IPS-NIHi7 (cell line): Measurements from ENCODE around the gene NANOS3.

ENCODE experiments used
- DNase-seq: peaks from one replicate; pipeline ENCODE4 v3.0.0; 2012; ENCODE audit warnings: mixed read lengths; ENCODE audit errors: extremely low spot score

The NANOS3 gene

GRCh38 chr19:13864667-13865570 lies 12.0 kb upstream of the NANOS3 start:
- no peak for DNase-seq

- no peak for DNase-seq
Observed at GRCh38 chr19:13865571-13866462, 11.1 kb upstream of the NANOS3 start.

DNA sequence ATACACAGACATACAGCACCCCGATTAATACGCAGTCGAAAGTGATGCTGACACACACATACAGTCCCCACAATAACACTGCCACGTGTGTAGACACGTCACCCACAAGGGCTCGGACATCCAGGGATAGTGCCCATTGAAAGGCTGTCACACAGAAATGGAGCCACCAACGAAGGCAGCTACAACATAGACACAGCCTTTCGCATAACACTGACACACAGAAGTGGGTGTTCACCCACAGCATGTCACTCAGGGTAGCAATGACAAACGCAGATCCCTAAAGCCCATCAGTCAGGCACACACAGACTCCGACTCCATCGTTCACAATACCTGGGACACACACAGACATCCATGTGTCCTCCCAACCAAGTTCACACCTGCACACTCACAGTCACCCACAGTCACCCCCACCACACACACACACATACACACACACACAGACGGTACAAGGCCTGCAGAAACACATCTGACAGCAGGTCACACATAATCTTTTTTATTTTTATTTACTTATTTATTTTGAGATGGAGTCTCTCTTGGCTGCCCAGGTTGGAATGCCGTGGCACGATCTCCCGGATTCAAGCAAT lies 10.4 kb upstream of the NANOS3 start:
- no peak for DNase-seq

DNA sequence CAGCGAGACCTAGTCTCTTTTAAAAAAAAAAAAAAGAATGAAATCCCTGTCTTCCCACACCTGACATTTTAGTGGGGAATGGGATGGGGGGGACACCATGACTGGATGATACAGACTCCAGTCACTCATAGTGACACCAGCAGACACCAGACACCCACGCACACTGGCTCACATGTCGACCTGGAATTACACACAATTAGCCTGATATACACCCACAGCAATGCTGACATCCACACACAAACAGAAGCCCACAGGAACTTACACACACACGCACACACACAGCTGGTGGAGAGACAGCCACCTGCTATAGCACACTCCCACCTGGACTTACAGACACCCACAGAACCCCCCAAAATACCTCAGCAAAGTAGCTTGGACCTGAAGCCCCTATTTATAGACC lies 8.3 kb upstream of the NANOS3 start:
- no peak for DNase-seq

DNA sequence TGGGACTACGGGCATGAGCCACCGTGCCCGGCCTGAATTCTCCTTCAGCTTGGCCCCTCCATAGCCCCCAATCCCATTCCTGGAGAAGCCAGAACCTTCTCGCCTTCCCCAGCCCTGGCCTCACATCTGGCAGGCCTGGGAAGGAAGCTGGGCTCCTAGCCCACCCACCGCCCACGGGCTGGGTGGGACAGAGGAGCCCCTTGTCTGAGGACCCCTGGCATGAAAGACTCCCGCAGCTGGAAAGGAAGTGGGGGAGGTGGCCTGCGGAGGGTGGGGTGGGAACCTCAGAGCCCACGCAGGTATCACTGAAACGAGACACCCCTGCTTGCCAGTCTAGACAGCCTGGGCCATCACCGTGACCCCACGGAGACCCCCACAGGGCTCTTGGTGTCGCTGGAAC lies 7.7 kb upstream of the NANOS3 start:
- no peak for DNase-seq

DNA sequence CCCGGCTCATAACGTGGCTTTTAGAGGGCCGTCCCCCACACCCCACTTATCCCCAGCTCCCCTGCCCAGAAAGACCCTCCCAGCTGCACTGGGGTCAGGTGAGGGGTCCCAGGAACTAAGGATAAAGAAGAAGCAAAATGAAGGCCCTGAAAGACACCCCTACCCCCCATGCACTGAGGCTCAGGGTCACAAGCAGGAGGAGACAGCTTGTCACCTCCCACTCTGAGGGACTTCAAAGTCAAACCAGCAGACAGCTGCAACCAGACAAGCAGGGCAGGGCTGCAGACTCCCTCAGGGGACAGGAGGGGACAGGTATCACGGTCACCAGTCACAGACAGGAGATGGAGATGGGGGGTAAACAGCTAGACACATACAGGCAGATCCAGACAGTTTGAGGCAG lies 6.1 kb upstream of the NANOS3 start:
- DNase-seq = no peak

GRCh38 chr19:13872339-13872694 lies 4.6 kb upstream of the NANOS3 start:
- no peak for DNase-seq

DNA sequence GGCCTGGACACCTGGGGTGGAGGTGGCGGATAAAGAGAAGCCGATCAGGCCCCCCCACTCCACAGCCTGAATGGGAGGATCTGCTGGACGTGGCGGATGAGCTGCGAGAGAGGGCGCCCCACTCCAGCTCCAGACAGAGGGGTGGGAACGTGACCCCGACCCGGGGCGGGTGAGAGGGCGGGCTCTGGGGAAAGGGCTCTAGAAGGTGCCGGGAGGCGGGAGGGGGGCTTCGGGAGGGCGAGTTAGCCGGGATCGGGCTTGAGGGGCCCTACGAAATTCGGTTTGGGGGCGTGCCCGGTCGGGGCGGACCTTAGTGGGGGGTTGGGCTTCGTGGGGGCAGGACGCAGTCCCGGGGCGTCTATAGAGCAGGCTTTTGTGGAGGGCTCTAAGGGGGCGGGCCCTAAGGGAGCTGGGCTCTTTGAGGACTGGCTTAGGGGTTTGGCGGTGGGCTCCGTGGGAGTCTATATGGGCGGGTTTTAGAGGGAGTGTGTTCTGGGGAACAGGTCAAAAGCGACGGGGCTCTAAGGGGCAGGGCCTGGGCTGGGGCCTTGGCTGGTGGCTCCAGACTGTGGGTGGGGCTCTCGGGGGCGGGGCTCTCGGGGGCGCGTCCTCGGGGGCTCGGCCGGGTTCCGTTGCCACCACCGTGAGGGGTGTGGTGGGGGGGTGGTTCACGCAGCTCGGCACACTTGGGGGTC lies 4.1 kb upstream of the NANOS3 start:
- DNase-seq = peak; percentile 77

GRCh38 chr19:13873834-13874515 lies 3.0 kb upstream of the NANOS3 start:
- DNase-seq = no peak

- no peak for DNase-seq
Observed at GRCh38 chr19:13875824-13876223, 1.1 kb upstream of the NANOS3 start.

- no peak for DNase-seq
Observed at GRCh38 chr19:13877303-13877702, 369 bp downstream of the NANOS3 start.

GRCh38 chr19:13880059-13881043 lies 3.4 kb downstream of the NANOS3 start:
- DNase-seq = peak; percentile 96

GRCh38 chr19:13881251-13881691 lies 4.3 kb downstream of the NANOS3 start:
- peak; percentile 74 for DNase-seq

- DNase-seq = no peak
Observed at GRCh38 chr19:13881692-13882418, 4.9 kb downstream of the NANOS3 start.

DNA sequence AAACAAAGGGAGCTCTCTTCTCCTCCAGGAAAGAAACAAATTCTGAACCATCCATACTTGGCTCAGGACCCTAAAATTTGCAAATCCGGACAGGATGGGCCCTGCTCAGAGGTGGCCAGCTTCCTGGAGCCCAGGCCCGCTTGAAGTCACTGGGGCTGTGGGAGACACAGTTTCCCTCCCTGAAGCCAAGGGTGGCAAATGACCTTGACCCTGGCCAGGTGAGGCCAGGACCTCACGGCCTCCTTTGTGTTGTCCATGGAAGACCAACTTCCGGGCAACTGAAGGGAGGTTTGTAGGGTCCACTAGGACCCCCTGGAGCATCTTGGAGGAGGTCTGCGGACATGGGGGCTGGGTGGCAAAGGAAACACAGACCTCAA lies 5.5 kb downstream of the NANOS3 start:
- DNase-seq = no peak

DNA sequence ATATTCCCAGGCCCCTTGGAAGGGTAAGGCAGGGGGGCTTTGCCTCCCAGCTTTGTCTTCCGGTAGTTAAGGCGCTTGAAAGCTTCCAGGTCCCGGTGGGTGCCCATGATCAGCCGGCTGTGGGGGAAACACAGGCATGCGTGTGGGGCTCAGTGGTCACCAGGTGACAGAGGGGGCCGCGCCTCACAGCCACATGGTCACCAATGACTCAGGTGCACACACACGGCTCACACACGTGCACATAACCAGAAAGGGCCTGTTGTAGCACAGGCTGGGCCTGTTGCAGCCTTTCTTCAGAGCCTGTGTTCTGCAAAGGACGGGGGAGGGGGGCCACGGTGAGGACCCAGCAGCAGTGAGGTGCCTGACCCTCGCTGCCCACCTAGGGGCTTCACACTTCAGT lies 5.9 kb downstream of the NANOS3 start:
- no peak for DNase-seq

DNA sequence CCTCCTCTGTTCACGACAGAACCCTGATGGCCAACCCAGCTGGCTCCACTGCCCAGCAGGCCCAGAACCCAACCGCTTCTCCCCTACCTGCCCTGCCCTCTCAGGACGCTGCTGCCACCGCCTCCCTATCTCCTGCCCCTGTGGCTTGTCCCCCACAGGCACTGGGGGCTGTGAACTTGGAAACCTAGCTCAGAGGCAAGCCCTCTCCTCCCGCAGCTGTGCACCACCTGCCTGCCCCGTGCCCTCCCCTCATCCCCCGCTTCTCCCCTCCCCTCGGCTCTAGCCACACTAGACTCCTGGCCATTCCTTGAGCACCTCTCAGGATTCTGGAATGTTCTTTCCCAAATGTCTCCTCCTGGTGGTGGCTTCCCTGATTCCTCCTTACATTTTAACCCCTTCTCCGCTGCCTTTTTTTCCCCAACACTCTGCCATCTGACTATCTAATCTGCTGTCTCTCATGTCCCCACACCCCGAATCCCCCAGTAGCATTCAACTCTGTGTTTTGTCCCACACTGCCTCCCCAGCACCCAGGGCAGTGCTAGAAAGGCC lies 6.7 kb downstream of the NANOS3 start:
- DNase-seq = peak; percentile 58

GRCh38 chr19:13884726-13885591 lies 8.0 kb downstream of the NANOS3 start:
- no peak for DNase-seq
